IMR-90 (cell line): Measurements from ENCODE around the gene CD84. TPM values are rescaled to one million over a fixed set of nuclear protein-coding genes. Genes with fewer than 3 reads are reported as not detected.

Experiments used
- ATAC-seq: fragments of 200-7000 bp; cut with Tn5 transposase; 2 replicates; pipeline ENCODE4 v1.9.1; 2020; ENCODE audit warnings: low read depth, mild to moderate bottlenecking, moderate library complexity
- BruUV-seq: library from RNA; stranded (reverse); fragments of 400-500 nt; replicated peaks from 2 replicates; lab custom pipeline; 2021; lab: Mats Ljungman, UMichigan
- CTCF ChIA-PET: fragments of 300-600 bp; formaldehyde crosslinking; extraction: SDS; loops from one replicate; lab custom pipeline; 2021; ENCODE audit warnings: antibody characterized with exemption; lab: Yijun Ruan, JAX
- POLR2A ChIA-PET: fragments of 300-600 bp; sonication (Branson Sonifier 250); formaldehyde crosslinking; loops from one replicate; lab custom pipeline; 2022; ENCODE audit warnings: antibody characterized with exemption; ENCODE audit not compliant: unreplicated experiment; lab: Charles Lee
- DNase-seq: peaks from one replicate; pipeline ENCODE4 v3.0.0; 2013
- H2AFZ ChIP-seq: replicated peaks from 2 replicates; pipeline ENCODE3; 2013; ENCODE audit warnings: low read length, mild to moderate bottlenecking; ENCODE audit not compliant: poor library complexity
- H2AK5ac ChIP-seq: 2 replicates; pipeline ENCODE4 v1.6.1; 2013; ENCODE audit warnings: low read depth, low read length, inconsistent platforms
- H2AK9ac ChIP-seq: replicated peaks from 2 replicates; pipeline ENCODE3; 2013; ENCODE audit warnings: mild to moderate bottlenecking, low read depth, low read length, moderate library complexity; ENCODE audit not compliant: poor library complexity
- H2BK120ac ChIP-seq: 2 replicates; pipeline ENCODE4 v1.6.1; 2013; ENCODE audit warnings: low read depth, low read length, inconsistent platforms
- H2BK15ac ChIP-seq: 3 replicates; pipeline ENCODE4 v1.6.1; 2013; ENCODE audit warnings: low read depth, low read length, inconsistent platforms
- H2BK20ac ChIP-seq: 2 replicates; pipeline ENCODE4 v1.6.1; 2013; ENCODE audit warnings: low read depth, mild to moderate bottlenecking, inconsistent platforms, low read length, moderate library complexity
- H2BK5ac ChIP-seq: 2 replicates; pipeline ENCODE4 v1.6.1; 2013; ENCODE audit warnings: mild to moderate bottlenecking, low read depth, low read length, inconsistent platforms; ENCODE audit not compliant: poor library complexity, severe bottlenecking
- H3K14ac ChIP-seq: replicated peaks from 2 replicates; pipeline ENCODE4 v1.6.1; 2013; ENCODE audit warnings: low read depth, low read length, inconsistent platforms
- H3K18ac ChIP-seq: 2 replicates; pipeline ENCODE4 v1.6.1; 2013; ENCODE audit warnings: low read depth, low read length, control low read depth
- H3K23ac ChIP-seq: 2 replicates; pipeline ENCODE4 v1.6.1; 2013; ENCODE audit warnings: low read depth, low read length, inconsistent platforms
- H3K27ac ChIP-seq: 2 replicates; pipeline ENCODE4 v1.5.1; 2013; ENCODE audit warnings: mild to moderate bottlenecking, control low read depth, low read length; ENCODE audit not compliant: insufficient read depth
- H3K27me3 ChIP-seq: 2 replicates; pipeline ENCODE4 v1.6.1; 2013; ENCODE audit warnings: low read length; ENCODE audit not compliant: control insufficient read depth, insufficient read depth
- H3K36me3 ChIP-seq: 2 replicates; pipeline ENCODE4 v1.6.1; 2013; ENCODE audit warnings: low read length, mixed read lengths; ENCODE audit not compliant: control insufficient read depth, insufficient read depth
- H3K4ac ChIP-seq: 2 replicates; pipeline ENCODE4 v1.6.1; 2013; ENCODE audit warnings: low read depth, low read length, inconsistent platforms
- H3K4me1 ChIP-seq: 2 replicates; pipeline ENCODE4 v1.6.1; 2013; ENCODE audit warnings: low read length, mixed read lengths; ENCODE audit not compliant: control insufficient read depth, insufficient read depth
- H3K4me2 ChIP-seq: 2 replicates; pipeline ENCODE4 v1.6.1; 2013; ENCODE audit warnings: low read depth, mild to moderate bottlenecking, control low read depth, low read length, moderate library complexity
- H3K4me3 ChIP-seq: 2 replicates; pipeline ENCODE4 v1.5.1; 2013; ENCODE audit warnings: low read depth, mild to moderate bottlenecking, control low read depth, low read length, moderate library complexity; ENCODE audit not compliant: insufficient read depth
- H3K56ac ChIP-seq: 2 replicates; pipeline ENCODE4 v1.6.1; 2013; ENCODE audit warnings: low read length, inconsistent platforms; ENCODE audit not compliant: insufficient read depth; ENCODE audit errors: extremely low read depth
- H3K79me1 ChIP-seq, 2 experiments: 2 replicates each; pipeline ENCODE4 v1.6.1; 2013; ENCODE audit warnings: low read length in 2 of 2, inconsistent platforms in 1 of 2, low read depth in 1 of 2
- H3K9ac ChIP-seq: 2 replicates; pipeline ENCODE4 v1.6.1; 2013; ENCODE audit warnings: low read depth, low read length, control low read depth
- H3K9me1 ChIP-seq: 2 replicates; pipeline ENCODE4 v1.6.1; 2013; ENCODE audit warnings: low read length, inconsistent platforms; ENCODE audit not compliant: insufficient read depth
- H3K9me3 ChIP-seq: 2 replicates; pipeline ENCODE4 v1.6.1; 2013; ENCODE audit warnings: low read length; ENCODE audit not compliant: control insufficient read depth, insufficient read depth
- H4K20me1 ChIP-seq: 2 replicates; pipeline ENCODE4 v1.6.1; 2013; ENCODE audit warnings: low read length, inconsistent platforms; ENCODE audit not compliant: insufficient read depth
- H4K5ac ChIP-seq: 2 replicates; pipeline ENCODE4 v1.6.1; 2013; ENCODE audit warnings: mild to moderate bottlenecking, low read depth, low read length, control low read depth
- H4K8ac ChIP-seq, 2 experiments: 2 replicates each; pipeline ENCODE4 v1.6.1; 2013; ENCODE audit warnings: low read depth in 2 of 2, low read length in 2 of 2, control low read depth in 1 of 2, inconsistent platforms in 1 of 2
- H4K91ac ChIP-seq: 2 replicates; pipeline ENCODE4 v1.6.1; 2013; ENCODE audit warnings: low read depth, low read length, inconsistent platforms; ENCODE audit not compliant: insufficient read depth
- BHLHE40 ChIP-seq: fragments of 150-350 bp; IDR thresholded peaks from 2 replicates; pipeline ENCODE4 v1.6.1; 2016; ENCODE audit warnings: mild to moderate bottlenecking, low read depth, low read length
- CEBPB ChIP-seq: IDR thresholded peaks from 2 replicates; pipeline ENCODE4 v1.6.1; 2012; ENCODE audit warnings: low read depth, low read length, improper control_type of control experiment
- CHD1 ChIP-seq: IDR thresholded peaks from 2 replicates; pipeline ENCODE4 v1.6.1; 2012; ENCODE audit warnings: low read depth, low read length, improper control_type of control experiment
- CTCF ChIP-seq: conservative IDR thresholded peaks from 2 replicates; pipeline ENCODE4 v1.5.1; 2012; ENCODE audit warnings: mild to moderate bottlenecking, low read depth, low read length, improper control_type of control experiment
- ELK1 ChIP-seq: fragments of 150-350 bp; IDR thresholded peaks from 2 replicates; pipeline ENCODE4 v1.6.1; 2016; ENCODE audit warnings: low read depth, mild to moderate bottlenecking, low read length, moderate library complexity, borderline replicate concordance
- FOS ChIP-seq: fragments of 150-350 bp; IDR thresholded peaks from 2 replicates; pipeline ENCODE4 v1.6.1; 2016; ENCODE audit warnings: low read depth, low read length
- MAFK ChIP-seq: IDR thresholded peaks from 2 replicates; pipeline ENCODE4 v1.6.1; 2012; ENCODE audit warnings: low read depth, low read length, improper control_type of control experiment
- MAZ ChIP-seq: IDR thresholded peaks from 2 replicates; pipeline ENCODE4 v1.6.1; 2012; ENCODE audit warnings: low read depth, mild to moderate bottlenecking, low read length, improper control_type of control experiment, moderate library complexity, borderline replicate concordance
- MXI1 ChIP-seq: IDR thresholded peaks from 2 replicates; pipeline ENCODE4 v1.6.1; 2012; ENCODE audit warnings: low read depth, mild to moderate bottlenecking, low read length, moderate library complexity, borderline replicate concordance
- NFE2L2 ChIP-seq: fragments of 150-350 bp; IDR thresholded peaks from 2 replicates; pipeline ENCODE4 v1.6.1; 2016; ENCODE audit warnings: low read depth, mild to moderate bottlenecking, low read length
- POLR2A ChIP-seq: IDR thresholded peaks from 2 replicates; pipeline ENCODE4 v1.6.1; 2012; ENCODE audit warnings: mild to moderate bottlenecking, low read depth, low read length
- RAD21 ChIP-seq: IDR thresholded peaks from 2 replicates; pipeline ENCODE4 v1.6.1; 2012; ENCODE audit warnings: low read length, improper control_type of control experiment
- RCOR1 ChIP-seq: IDR thresholded peaks from 2 replicates; pipeline ENCODE4 v1.6.1; 2012; ENCODE audit warnings: mild to moderate bottlenecking, low read length, improper control_type of control experiment; ENCODE audit not compliant: insufficient replicate concordance
- RFX5 ChIP-seq: IDR thresholded peaks from 2 replicates; pipeline ENCODE4 v1.8.0; 2012; ENCODE audit warnings: low read depth, mild to moderate bottlenecking, low read length, moderate library complexity
- SMC3 ChIP-seq: fragments of 150-350 bp; IDR thresholded peaks from 2 replicates; pipeline ENCODE4 v1.6.1; 2016; ENCODE audit warnings: low read depth, mild to moderate bottlenecking, antibody characterized with exemption, low read length, moderate library complexity
- USF2 ChIP-seq: fragments of 150-350 bp; IDR thresholded peaks from 2 replicates; pipeline ENCODE4 v1.6.1; 2017; ENCODE audit warnings: mild to moderate bottlenecking, antibody characterized with exemption, low read length, low read depth
- WGBS, 2 experiments: methylation state at CpG; one replicate each; pipeline versions ENCODE4 v1.1.5 to v1.1.7; 2013; ENCODE audit warnings: missing lambda C conversion rate in 2 of 2; ENCODE audit not compliant: insufficient read length in 1 of 2; ENCODE audit errors: extremely low coverage in 2 of 2; 5-methylcytosine and 5-hydroxymethylcytosine counted together
- dilution Hi-C: fragments of 300-500 bp; cut with HindIII; formaldehyde crosslinking; loops from one replicate; pipeline ENCODE4 v1.14.3; 2018; ENCODE audit warnings: low sequenced_read_pairs; ENCODE audit not compliant: unreplicated experiment
- in situ Hi-C: fragments of 300-500 bp; cut with MboI; formaldehyde crosslinking; loops from 3 replicates; pipeline ENCODE4 v1.14.3; 2019; ENCODE audit warnings: low sequenced_read_pairs, inconsistent platforms, mixed read lengths
- intact Hi-C: fragments of 100-400 bp; cut with micrococcal nuclease; formaldehyde crosslinking; loops from 2 replicates; pipeline ENCODE4 v1.10.0; 2022
- polyA plus RNA-seq, 3 experiments: library from polyadenylated mRNA; depleted of rRNA; stranded (reverse); fragments of >200 nt; gene quantifications; 2 replicates each; pipeline ENCODE4 v1.2.3, GENCODE V29; 2012; ENCODE audit warnings: low replicate concordance in 1 of 3
- total RNA-seq: library from RNA; depleted of rRNA; stranded (reverse); fragments of >200 nt; gene quantifications from 2 replicates; pipeline ENCODE4 v1.2.3, GENCODE V29; 2012

CD84 gene
- total and polyA plus RNA-seq, 2 of the 4 experiments (the other 2 are of a cell fraction) = not detected

- Histone ChIP-seq H3K23ac (no peak overlapping the region), H2BK5ac (no peak overlapping the region), H3K14ac (no peak overlapping the region), H3K18ac (no peak overlapping the region), H4K20me1 (no peaks in the 10 kb centered on the region), H3K9me3 (no peaks in the 10 kb centered on the region), H2BK20ac (no peak overlapping the region), H3K4me2 (no peak overlapping the region), H3K36me3 (no peaks in the 10 kb centered on the region), H3K27ac (no peak overlapping the region), H3K4me1 (no peaks in the 10 kb centered on the region), H4K91ac (no peak overlapping the region), H4K8ac (no peak overlapping the region), H4K5ac (no peak overlapping the region), H3K79me1 (no peaks in the 10 kb centered on the region), H2AK9ac (no peak overlapping the region), H3K56ac (no peak overlapping the region), H3K9ac (no peak overlapping the region), H2BK120ac (no peak overlapping the region), H3K9me1 (no peaks in the 10 kb centered on the region), H2AFZ (no peak overlapping the region), H3K4ac (no peak overlapping the region), H3K4me3 (no peak overlapping the region), H2AK5ac (no peak overlapping the region), H3K27me3 (no peaks in the 10 kb centered on the region), H2BK15ac (no peak overlapping the region)
- ATAC-seq (no peak), DNase-seq (no peak)
- WGBS, 2 experiments = 67% methylated on average over 1 of the region's 5 CpGs; no CpG with 5 or more reads in 1 of the 2 experiments
- in situ Hi-C loops = no loop called here
- ChIA-PET POLR2A (no interaction called here), CTCF (no interaction called here)
- dilution Hi-C loops = no loop called here
- intact Hi-C loops = no loop called here
- TF ChIP-seq MXI1 (no peak), RFX5 (no peak), NFE2L2 (no peak), CTCF (no peak), POLR2A (no peak), MAFK (no peak), RAD21 (no peak), RCOR1 (no peak), USF2 (no peak), MAZ (no peak), ELK1 (no peak), CHD1 (no peak), SMC3 (no peak), BHLHE40 (no peak), CEBPB (no peak), FOS (no peak)
- no TSS peak for BruUV-seq
Measured at GRCh38 chr1:160575112-160575664, 4.1 kb downstream of the CD84 start.
